HL-60 (cell line): ENCODE measurements around the gene TMEM184B.

ENCODE experiments used
- GABPA ChIP-seq: IDR thresholded peaks from 2 replicates; pipeline ENCODE4 v1.6.1; 2012; ENCODE audit warnings: low read depth
- POLR2AphosphoS5 ChIP-seq: IDR thresholded peaks from 2 replicates; pipeline ENCODE4 v1.6.1; 2012; ENCODE audit warnings: low read depth
- SPI1 ChIP-seq: IDR thresholded peaks from 2 replicates; pipeline ENCODE4 v1.6.1; 2012; ENCODE audit warnings: low read depth, mild to moderate bottlenecking, borderline replicate concordance
- TF ChIP-seq, protein P1 (sequence below): IDR thresholded peaks from one replicate; pipeline ENCODE4 v1.5.1; 2011; ENCODE audit warnings: low read length, control low read depth, inconsistent platforms; ENCODE audit not compliant: insufficient read depth
- TF ChIP-seq, protein P2 (sequence below): IDR thresholded peaks from 2 replicates; pipeline ENCODE4 v1.6.1; 2012; ENCODE audit warnings: low read depth; ENCODE audit not compliant: insufficient replicate concordance

DNA sequence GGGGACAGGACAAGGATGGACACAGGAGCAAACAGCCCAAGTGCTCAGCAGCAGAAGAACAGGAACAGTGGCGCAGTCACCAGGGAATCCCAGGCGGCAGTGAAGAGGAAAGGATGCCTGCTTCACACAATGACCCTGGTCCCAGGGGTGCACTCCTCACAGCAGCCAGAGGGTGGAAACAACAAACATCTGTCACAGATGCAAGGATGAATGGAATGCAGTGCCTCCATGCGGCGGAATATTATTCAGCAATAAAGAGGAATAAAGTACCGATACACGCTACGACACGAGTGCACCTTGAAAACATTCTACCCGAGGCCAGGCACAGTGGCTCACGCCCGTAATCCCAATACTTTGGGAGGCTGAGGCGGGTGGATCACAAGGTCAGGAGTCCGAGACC, 31.7 kb upstream of the TMEM184B start:
- TF ChIP-seq, protein P1, sequence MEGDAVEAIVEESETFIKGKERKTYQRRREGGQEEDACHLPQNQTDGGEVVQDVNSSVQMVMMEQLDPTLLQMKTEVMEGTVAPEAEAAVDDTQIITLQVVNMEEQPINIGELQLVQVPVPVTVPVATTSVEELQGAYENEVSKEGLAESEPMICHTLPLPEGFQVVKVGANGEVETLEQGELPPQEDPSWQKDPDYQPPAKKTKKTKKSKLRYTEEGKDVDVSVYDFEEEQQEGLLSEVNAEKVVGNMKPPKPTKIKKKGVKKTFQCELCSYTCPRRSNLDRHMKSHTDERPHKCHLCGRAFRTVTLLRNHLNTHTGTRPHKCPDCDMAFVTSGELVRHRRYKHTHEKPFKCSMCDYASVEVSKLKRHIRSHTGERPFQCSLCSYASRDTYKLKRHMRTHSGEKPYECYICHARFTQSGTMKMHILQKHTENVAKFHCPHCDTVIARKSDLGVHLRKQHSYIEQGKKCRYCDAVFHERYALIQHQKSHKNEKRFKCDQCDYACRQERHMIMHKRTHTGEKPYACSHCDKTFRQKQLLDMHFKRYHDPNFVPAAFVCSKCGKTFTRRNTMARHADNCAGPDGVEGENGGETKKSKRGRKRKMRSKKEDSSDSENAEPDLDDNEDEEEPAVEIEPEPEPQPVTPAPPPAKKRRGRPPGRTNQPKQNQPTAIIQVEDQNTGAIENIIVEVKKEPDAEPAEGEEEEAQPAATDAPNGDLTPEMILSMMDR = no peak
- TF ChIP-seq, protein P2, sequence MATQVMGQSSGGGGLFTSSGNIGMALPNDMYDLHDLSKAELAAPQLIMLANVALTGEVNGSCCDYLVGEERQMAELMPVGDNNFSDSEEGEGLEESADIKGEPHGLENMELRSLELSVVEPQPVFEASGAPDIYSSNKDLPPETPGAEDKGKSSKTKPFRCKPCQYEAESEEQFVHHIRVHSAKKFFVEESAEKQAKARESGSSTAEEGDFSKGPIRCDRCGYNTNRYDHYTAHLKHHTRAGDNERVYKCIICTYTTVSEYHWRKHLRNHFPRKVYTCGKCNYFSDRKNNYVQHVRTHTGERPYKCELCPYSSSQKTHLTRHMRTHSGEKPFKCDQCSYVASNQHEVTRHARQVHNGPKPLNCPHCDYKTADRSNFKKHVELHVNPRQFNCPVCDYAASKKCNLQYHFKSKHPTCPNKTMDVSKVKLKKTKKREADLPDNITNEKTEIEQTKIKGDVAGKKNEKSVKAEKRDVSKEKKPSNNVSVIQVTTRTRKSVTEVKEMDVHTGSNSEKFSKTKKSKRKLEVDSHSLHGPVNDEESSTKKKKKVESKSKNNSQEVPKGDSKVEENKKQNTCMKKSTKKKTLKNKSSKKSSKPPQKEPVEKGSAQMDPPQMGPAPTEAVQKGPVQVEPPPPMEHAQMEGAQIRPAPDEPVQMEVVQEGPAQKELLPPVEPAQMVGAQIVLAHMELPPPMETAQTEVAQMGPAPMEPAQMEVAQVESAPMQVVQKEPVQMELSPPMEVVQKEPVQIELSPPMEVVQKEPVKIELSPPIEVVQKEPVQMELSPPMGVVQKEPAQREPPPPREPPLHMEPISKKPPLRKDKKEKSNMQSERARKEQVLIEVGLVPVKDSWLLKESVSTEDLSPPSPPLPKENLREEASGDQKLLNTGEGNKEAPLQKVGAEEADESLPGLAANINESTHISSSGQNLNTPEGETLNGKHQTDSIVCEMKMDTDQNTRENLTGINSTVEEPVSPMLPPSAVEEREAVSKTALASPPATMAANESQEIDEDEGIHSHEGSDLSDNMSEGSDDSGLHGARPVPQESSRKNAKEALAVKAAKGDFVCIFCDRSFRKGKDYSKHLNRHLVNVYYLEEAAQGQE = no peak
- TF ChIP-seq POLR2AphosphoS5 = no peak
- no peak for TF ChIP-seq GABPA
- no peak for TF ChIP-seq SPI1
